Measurements from ENCODE around the gene ATAD5. TPM values are rescaled to one million over a fixed set of nuclear protein-coding genes. Genes with fewer than 3 reads are reported as not detected.
A peak's percentile ranks its signal among the peaks of the same experiment; 100 is the strongest.

ATAD5 gene
- polyA plus RNA-seq, 1 of the 3 experiments (the other 2 are of a cell fraction) = 0.66 TPM

GRCh38 chr17:30788918-30789317 is 42.8 kb upstream of the ATAD5 start:
- H3K9ac ChIP-seq = no peak overlapping the region
- H3K79me2 ChIP-seq (ENCODE audit: insufficient read depth) = no peaks in the 10 kb centered on the region
- no peaks in the 10 kb centered on the region for H3K9me2 ChIP-seq
- H3K9me3 ChIP-seq = no peaks in the 10 kb centered on the region
- H3K36me3 ChIP-seq (replicated peaks in 1 of 2; ENCODE audit: control insufficient read depth in 1 of 2, insufficient read depth in 2 of 2, low read length in 1 of 2) = peaks cover 29 to 67% of the 10 kb centered on the region in 2 experiments
- no peak overlapping the region for H3K4me2 ChIP-seq
- no peak for DNase-seq
- H3K4me1 ChIP-seq (ENCODE audit: control insufficient read depth in 1 of 2, insufficient read depth in 2 of 2, low read depth in 1 of 2, low read length in 1 of 2) = no peaks in the 10 kb centered on the region
- H2AFZ ChIP-seq (ENCODE audit: low read depth) = no peak overlapping the region
- no peaks in the 10 kb centered on the region for H3K27me3 ChIP-seq (ENCODE audit: insufficient read depth)
- WGBS (ENCODE audit: low lambda C conversion rate) = 86% methylated on average over 2 of the region's 2 CpGs
- no peak overlapping the region for H3K4me3 ChIP-seq (ENCODE audit: low read depth in 2 of 2, low read length in 1 of 2)
- TF ChIP-seq EP300 (IDR thresholded peaks at IDR 0.05; ENCODE audit: borderline replicate concordance in 1 of 2, low read depth in 1 of 2, low read length in 1 of 2) = no peak
- no peak for TF ChIP-seq MAX (IDR thresholded peaks at IDR 0.05; ENCODE audit: low read depth)
- no peak for TF ChIP-seq TEAD4 (IDR thresholded peaks at IDR 0.05; ENCODE audit: borderline replicate concordance, insufficient read depth)
- TF ChIP-seq REST (IDR thresholded peaks at IDR 0.05; ENCODE audit: low read depth, low read length) = no peak
- no peak for TF ChIP-seq CHD2 (IDR thresholded peaks at IDR 0.05; ENCODE audit: low read length, partially characterized antibody)
- TF ChIP-seq FOXJ3 (CRISPR knock-in tag; IDR thresholded peaks at IDR 0.05) = no peak
- TF ChIP-seq PBX3 (IDR thresholded peaks at IDR 0.05) = peak; percentile 17; the same call in 1 of the 2 replicates
- TF ChIP-seq SMC3 (IDR thresholded peaks at IDR 0.05; ENCODE audit: low read depth, low read length) = no peak
- no peak for TF ChIP-seq MXI1 (IDR thresholded peaks at IDR 0.05; ENCODE audit: low read depth, low read length)
- no peak for TF ChIP-seq POLR2AphosphoS5 (IDR thresholded peaks at IDR 0.05; ENCODE audit: low read depth, low read length)
- TF ChIP-seq NRF1 (IDR thresholded peaks at IDR 0.05; ENCODE audit: low read depth, low read length) = no peak
- TF ChIP-seq JUND (IDR thresholded peaks at IDR 0.05) = 0 out of 2 replicates have a peak, but pooled peaks have one; percentile 9
- peak overlapping the region in 1 of 2 experiments; percentile 19; a peak in 2 of 4 replicates for H3K27ac ChIP-seq (ENCODE audit: low read depth in 2 of 2, low read length in 1 of 2)
- no peaks in the 10 kb centered on the region for H4K20me1 ChIP-seq (ENCODE audit: insufficient read depth)
- H3F3A ChIP-seq (replicated peaks; ENCODE audit: insufficient read depth) = peaks cover 56% of the 10 kb centered on the region
- ChIA-PET POLR2A (no interaction called here), CTCF (no interaction called here)

- H3K4me3 ChIP-seq (ENCODE audit: low read depth in 2 of 2, low read length in 1 of 2) = no peak overlapping the region
- no peaks in the 10 kb centered on the region for H3K27me3 ChIP-seq (ENCODE audit: insufficient read depth)
- no peak overlapping the region for H3K9ac ChIP-seq
- CTCF ChIA-PET = interaction anchor here (1.5 kb wide), 1 partner anchor 34 kb away, joined by 4 read pairs; the partner anchor contains the start of gene CRLF3
- H3K9me2 ChIP-seq = no peaks in the 10 kb centered on the region
- H4K20me1 ChIP-seq (ENCODE audit: insufficient read depth) = no peaks in the 10 kb centered on the region
- WGBS (ENCODE audit: low lambda C conversion rate) = 88% methylated on average over 2 of the region's 2 CpGs
- no peak for DNase-seq
- peak overlapping the region in 1 of 2 experiments; percentile 19; a peak in 1 of 4 replicates for H3K27ac ChIP-seq (ENCODE audit: low read depth in 2 of 2, low read length in 1 of 2)
- H3K79me2 ChIP-seq (ENCODE audit: insufficient read depth) = no peaks in the 10 kb centered on the region
- no peak overlapping the region for H2AFZ ChIP-seq (ENCODE audit: low read depth)
- H3K4me1 ChIP-seq (ENCODE audit: control insufficient read depth in 1 of 2, insufficient read depth in 2 of 2, low read depth in 1 of 2, low read length in 1 of 2) = no peaks in the 10 kb centered on the region
- POLR2A ChIA-PET = no interaction called here
- H3K4me2 ChIP-seq = no peak overlapping the region
- H3K9me3 ChIP-seq = no peaks in the 10 kb centered on the region
- peaks cover 29 to 66% of the 10 kb centered on the region in 2 experiments for H3K36me3 ChIP-seq (replicated peaks in 1 of 2; ENCODE audit: control insufficient read depth in 1 of 2, insufficient read depth in 2 of 2, low read length in 1 of 2)
- peaks cover 57% of the 10 kb centered on the region for H3F3A ChIP-seq (replicated peaks; ENCODE audit: insufficient read depth)
- TF ChIP-seq RAD21 (IDR thresholded peaks at IDR 0.05; ENCODE audit: low read length) (no peak), POLR2AphosphoS5 (IDR thresholded peaks at IDR 0.05; ENCODE audit: low read depth, low read length) (no peak), USF1 (IDR thresholded peaks at IDR 0.05; ENCODE audit: borderline replicate concordance, low read depth) (no peak), CTCF (IDR thresholded peaks at IDR 0.05) (no peak), TAF1 (IDR thresholded peaks at IDR 0.05; ENCODE audit: borderline replicate concordance, low read depth, low read length) (no peak), MXI1 (IDR thresholded peaks at IDR 0.05; ENCODE audit: low read depth, low read length) (no peak), RCOR1 (IDR thresholded peaks at IDR 0.05; ENCODE audit: low read length) (no peak), NRF1 (IDR thresholded peaks at IDR 0.05; ENCODE audit: low read depth, low read length) (no peak), FOSL2 (IDR thresholded peaks at IDR 0.05; ENCODE audit: borderline replicate concordance, low read depth) (no peak)
These were observed 41.5 kb upstream of the ATAD5 start for GRCh38 chr17:30790279-30790678.

Measured in SK-N-SH (cell line).